ENCODE results near the gene WDR88. TPM values are rescaled to one million over a fixed set of nuclear protein-coding genes. Genes with fewer than 3 reads are reported as not detected.

The WDR88 gene, protein sequence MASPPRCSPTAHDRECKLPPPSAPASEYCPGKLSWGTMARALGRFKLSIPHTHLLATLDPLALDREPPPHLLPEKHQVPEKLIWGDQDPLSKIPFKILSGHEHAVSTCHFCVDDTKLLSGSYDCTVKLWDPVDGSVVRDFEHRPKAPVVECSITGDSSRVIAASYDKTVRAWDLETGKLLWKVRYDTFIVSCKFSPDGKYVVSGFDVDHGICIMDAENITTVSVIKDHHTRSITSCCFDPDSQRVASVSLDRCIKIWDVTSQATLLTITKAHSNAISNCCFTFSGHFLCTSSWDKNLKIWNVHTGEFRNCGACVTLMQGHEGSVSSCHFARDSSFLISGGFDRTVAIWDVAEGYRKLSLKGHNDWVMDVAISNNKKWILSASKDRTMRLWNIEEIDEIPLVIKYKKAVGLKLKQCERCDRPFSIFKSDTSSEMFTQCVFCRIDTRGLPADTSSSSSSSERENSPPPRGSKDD
- total RNA-seq = not detected

DNA sequence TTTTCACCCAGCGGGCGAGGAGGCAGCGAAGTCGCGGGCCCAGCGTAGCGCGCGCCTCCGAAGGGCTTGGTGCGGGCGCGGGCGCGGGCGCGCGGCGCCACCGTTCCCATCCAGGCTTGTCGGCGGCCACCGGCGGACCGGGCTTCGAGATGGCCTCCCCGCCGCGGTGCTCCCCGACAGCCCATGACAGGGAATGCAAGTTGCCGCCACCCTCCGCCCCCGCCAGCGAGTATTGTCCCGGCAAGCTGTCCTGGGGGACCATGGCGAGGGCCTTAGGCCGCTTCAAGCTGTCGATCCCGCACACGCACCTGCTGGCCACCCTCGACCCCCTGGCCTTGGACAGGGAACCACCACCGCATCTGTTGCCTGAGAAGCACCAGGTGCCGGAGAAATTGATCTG lies at the start of gene WDR88:
Gene WDR88, plus strand, starts transcription at position 94 of the 400 bp plus-strand sequence. Its CDS starts 56 bp downstream, at position 150.
- TF ChIP-seq, protein P1, sequence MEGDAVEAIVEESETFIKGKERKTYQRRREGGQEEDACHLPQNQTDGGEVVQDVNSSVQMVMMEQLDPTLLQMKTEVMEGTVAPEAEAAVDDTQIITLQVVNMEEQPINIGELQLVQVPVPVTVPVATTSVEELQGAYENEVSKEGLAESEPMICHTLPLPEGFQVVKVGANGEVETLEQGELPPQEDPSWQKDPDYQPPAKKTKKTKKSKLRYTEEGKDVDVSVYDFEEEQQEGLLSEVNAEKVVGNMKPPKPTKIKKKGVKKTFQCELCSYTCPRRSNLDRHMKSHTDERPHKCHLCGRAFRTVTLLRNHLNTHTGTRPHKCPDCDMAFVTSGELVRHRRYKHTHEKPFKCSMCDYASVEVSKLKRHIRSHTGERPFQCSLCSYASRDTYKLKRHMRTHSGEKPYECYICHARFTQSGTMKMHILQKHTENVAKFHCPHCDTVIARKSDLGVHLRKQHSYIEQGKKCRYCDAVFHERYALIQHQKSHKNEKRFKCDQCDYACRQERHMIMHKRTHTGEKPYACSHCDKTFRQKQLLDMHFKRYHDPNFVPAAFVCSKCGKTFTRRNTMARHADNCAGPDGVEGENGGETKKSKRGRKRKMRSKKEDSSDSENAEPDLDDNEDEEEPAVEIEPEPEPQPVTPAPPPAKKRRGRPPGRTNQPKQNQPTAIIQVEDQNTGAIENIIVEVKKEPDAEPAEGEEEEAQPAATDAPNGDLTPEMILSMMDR (IDR thresholded peaks at IDR 0.05) = no peak
- H3K27ac ChIP-seq = no peak within 1 kb of the TSS

DNA sequence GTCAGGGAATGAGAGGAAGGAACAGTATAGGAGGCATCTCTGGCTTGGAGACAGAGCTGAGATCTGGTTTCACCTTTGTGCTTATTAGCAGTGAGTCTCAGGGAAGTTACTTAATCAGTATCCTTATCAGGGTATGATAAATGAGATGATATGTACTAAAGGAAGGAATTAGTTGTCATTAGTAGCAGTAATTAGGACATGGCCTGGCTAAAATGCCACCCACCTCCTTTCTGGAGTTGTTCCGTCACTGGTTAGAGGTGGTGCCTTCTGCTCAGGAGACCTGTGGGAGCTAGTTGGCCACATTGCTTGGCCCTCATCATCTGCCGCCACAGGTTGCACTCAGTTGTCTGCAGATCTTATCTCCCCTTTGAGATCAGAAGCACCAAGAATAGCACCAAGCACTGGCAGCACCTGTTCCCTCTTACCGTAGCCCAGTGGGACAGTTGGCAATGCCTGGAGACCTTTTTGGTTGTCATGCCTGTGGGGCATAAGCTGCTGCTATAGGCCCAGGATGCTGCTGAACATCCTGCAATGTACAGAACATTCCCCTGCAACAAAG lies 46.3 kb upstream of the WDR88 start:
- peaks cover 3 to 8% of the 10 kb centered on the region in 2 donors for H3K4me1 ChIP-seq
- H3K9me3 ChIP-seq = no peaks in the 10 kb centered on the region
- intact Hi-C loops (cut with DNase I) = no loop called here
- DNase-seq (ENCODE audit: low spot score in 2 of 2) = no peak
- TF ChIP-seq, protein P1 (IDR thresholded peaks at IDR 0.05) = no peak
- no peaks in the 10 kb centered on the region for H3K27me3 ChIP-seq
- no peak overlapping the region for H3K27ac ChIP-seq
- H3K4me3 ChIP-seq = no peak overlapping the region
- peaks cover 22 to 26% of the 10 kb centered on the region in 2 donors for H3K36me3 ChIP-seq

More for the DNA sequence above, at the start of gene WDR88:
- Histone ChIP-seq H3K27me3 (no peaks in the 10 kb centered on the region), H3K4me3 (no peak within 1 kb of the TSS), H3K36me3 (peaks cover 27 to 37% of the 10 kb centered on the region in 2 donors), H3K9me3 (no peaks in the 10 kb centered on the region), H3K4me1 (no peaks in the 10 kb centered on the region)
- intact Hi-C loops (cut with DNase I) = no loop called here
- DNase-seq (ENCODE audit: low spot score in 2 of 2) = no peak

DNA sequence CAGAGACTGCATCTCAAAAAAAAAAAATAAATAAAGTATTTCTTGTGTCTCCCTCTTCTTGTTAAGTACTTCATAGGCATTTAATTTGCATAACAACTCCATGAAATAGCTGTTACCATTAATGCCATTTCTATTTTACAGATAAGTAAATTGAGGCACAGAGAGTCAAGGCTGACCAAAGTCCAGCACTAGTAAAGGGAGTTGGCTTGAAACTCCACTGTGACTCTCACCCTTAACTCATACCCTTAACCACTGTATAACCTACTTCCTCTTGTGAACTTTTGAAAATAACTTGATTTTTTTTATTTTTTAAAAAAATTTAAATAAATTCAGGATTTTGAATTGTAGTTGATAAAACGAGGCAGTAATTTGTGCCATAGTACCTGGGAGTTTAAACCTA lies 45.0 kb upstream of the WDR88 start:
- no peaks in the 10 kb centered on the region for H3K9me3 ChIP-seq
- H3K27me3 ChIP-seq = no peaks in the 10 kb centered on the region
- no peak overlapping the region for H3K27ac ChIP-seq
- no peak overlapping the region for H3K4me3 ChIP-seq
- H3K36me3 ChIP-seq = peaks cover 27 to 36% of the 10 kb centered on the region in 2 donors
- no peak for DNase-seq (ENCODE audit: low spot score in 2 of 2)
- TF ChIP-seq, protein P1 (IDR thresholded peaks at IDR 0.05) = no peak
- peaks cover 0 to 5% of the 10 kb centered on the region in 2 donors for H3K4me1 ChIP-seq
- intact Hi-C loops (cut with DNase I) = no loop called here

DNA sequence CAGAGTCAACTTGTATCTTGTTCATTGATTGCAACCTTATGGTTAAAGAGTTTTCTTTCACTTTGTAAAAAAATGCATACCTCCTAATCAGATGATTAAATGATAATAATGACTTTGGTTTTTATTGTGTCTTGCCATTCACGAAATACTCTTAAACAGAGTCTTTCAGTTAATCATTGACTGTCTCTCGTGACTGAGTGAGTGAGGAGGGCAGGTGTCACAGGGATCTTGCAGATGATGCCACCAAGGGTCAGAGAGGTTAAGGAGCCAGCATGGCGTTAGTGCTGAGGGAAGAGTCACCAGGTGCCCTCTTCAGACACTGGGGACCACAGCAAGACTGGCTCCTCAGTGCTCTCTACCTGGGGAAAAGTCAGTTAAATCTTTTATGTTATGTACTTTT lies 42.9 kb upstream of the WDR88 start:
- intact Hi-C loops (cut with DNase I) = no loop called here
- Histone ChIP-seq H3K27me3 (no peaks in the 10 kb centered on the region), H3K4me1 (no peaks in the 10 kb centered on the region), H3K36me3 (peaks cover 41 to 53% of the 10 kb centered on the region in 2 donors), H3K4me3 (no peak overlapping the region), H3K27ac (no peak overlapping the region), H3K9me3 (no peaks in the 10 kb centered on the region)
- TF ChIP-seq, protein P1 (IDR thresholded peaks at IDR 0.05) = no peak
- DNase-seq (ENCODE audit: low spot score in 2 of 2) = no peak

DNA sequence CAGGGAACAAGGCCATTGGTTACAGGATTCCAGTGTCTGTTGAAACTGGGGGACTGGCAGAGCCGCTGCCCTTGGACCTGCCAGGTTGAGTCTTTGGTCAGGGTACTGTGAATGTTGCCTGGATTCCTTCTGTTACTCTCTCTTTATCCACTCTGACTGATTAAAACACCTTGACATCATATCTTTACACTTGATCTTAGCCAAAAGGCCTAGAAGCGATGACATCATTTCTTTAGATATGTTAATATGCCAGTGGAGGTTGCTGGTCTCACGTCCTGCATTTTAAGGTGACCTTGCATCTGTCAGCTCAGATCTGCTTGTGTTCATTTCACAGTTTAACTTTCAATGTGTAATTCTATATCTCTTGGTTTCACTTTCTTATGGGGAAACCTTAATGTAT lies 41.7 kb upstream of the WDR88 start:
- no peaks in the 10 kb centered on the region for H3K4me1 ChIP-seq
- intact Hi-C loops (cut with DNase I) = no loop called here
- no peak overlapping the region for H3K4me3 ChIP-seq
- no peaks in the 10 kb centered on the region for H3K9me3 ChIP-seq
- DNase-seq (ENCODE audit: low spot score in 2 of 2) = no peak
- no peak overlapping the region for H3K27ac ChIP-seq
- no peaks in the 10 kb centered on the region for H3K27me3 ChIP-seq
- TF ChIP-seq, protein P1 (IDR thresholded peaks at IDR 0.05) = no peak
- H3K36me3 ChIP-seq = peaks cover 46 to 64% of the 10 kb centered on the region in 2 donors
